ENCODE data around the gene HPSE2.

DNA sequence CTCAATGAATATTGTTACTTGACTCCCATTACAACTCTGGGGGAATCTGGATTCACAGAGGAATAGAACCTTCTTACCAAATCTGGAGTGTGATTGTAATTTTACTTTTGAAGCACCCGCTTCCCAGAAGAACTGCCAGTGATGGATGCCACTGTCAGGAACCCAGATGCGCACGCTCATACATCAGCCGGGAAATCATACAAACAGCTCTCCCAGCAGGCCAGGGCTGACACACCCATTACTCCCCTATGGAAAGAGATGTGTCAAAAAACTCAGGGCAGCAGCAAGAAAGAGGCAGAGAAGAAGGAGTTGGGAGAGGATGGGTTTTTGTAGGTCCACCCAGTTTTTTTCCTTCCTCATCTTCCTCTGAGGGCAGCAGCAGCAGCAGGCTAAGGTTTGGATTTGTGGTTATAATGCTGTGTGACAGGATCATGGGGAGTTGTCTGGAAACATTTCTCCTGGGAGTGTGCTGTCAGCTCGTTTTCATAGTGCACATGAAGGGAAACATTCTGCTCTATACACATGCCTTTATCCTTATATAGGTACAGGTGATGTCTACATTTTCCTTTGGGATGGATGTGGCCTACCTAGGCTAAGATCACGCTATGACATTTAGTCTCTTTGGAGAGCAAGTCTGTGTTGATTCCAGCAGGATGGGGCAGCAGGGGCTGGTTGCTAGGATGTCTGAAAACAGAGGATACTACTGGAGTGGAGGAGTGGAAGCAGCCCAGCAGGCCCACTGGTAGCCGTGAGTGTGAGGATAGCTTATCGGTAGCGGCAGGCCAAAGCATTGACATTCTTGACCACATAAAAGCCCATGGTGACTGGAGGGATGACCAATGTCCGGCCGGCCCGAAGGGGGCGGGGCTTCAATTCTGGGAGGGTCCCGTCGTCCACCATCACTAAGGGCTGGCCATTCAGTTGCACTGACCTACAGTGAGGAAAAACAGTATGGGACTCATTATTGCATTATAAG is 776.6 kb downstream of the HPSE2 start:
- no peak for TF ChIP-seq EZH2phosphoT487 (IDR thresholded peaks at IDR 0.05; ENCODE audit: insufficient read depth, low read depth)
- TF ChIP-seq EZH2 (IDR thresholded peaks at IDR 0.05; ENCODE audit: insufficient read depth, poor library complexity, severe bottlenecking), result no peak

Measured in GM23248 (cell line).